ENCODE data around the gene ROBO1.
"Not testable (repeated sequence)": the region's sequence is repeated elsewhere in the genome, so short reads cannot be mapped to it uniquely, and the experiment has no call there.

The ROBO1 gene

DNA sequence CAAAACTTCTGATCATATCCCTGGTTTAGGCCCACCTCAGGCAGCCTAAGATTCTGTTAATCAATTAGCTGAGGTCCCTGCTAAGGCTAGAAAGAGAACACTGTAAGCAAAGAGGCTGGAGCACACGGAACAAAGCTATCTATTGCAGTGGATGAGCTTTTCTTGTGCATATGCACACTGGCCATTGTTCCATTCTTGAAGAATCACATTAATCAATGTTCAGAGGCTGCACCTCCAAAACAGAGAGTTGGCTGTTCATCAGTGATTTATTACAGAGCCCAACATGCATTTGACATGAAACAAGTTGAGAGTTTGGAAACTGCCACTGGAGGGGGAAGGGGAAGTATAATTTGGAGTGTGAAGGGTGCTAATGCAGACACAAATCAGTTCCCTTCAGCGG lies 873.0 kb downstream of the ROBO1 start:
- no peak for DNase-seq

DNA sequence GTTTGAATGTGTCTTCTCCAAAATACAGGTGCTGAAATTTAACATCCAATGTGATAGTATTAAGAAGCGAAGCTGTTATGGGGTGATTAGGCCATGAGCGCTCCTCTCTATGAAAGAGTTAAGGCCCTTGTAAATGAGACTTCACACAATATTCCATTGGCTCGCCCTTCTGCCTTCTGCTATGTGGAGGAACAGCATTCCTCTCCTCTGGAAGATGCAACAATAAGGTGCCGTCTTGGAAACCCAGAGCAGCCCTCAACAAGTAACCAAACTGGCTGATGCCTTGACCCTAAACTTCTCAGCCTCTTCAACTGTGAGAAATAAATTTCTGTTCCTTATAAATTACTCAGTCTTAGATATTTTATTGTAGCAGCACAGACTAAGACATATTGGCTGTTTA lies 874.6 kb downstream of the ROBO1 start:
- DNase-seq, result no peak

GRCh38 chr3:78889348-78889747 lies 878.5 kb downstream of the ROBO1 start:
- no peak for DNase-seq

GRCh38 chr3:78888635-78889034 lies 879.2 kb downstream of the ROBO1 start:
- no peak for DNase-seq

DNA sequence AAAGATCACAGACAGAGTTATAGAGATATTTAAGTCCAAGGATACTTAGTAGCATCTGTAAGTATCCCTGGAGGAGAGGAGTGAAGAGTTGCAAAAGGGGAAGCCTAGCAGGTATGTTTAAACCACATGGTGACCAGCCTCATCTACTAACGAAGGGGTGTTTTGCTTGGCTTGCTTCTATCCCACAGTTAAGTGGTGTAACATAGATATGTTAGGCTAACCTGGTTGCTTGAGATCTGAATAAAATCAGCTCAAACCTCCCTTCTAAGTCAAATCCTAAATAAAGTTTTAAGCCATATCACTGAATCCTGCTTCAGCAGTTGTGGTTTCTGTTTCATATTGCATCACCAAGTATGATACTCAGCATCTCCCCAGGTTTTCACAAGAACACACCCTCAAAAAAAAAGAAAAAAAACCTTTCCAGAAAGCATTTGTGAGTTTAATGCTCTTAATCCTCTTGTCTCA lies 880.2 kb downstream of the ROBO1 start:
- DNase-seq, result no peak

- no peak for DNase-seq
These were observed 880.8 kb downstream of the ROBO1 start for GRCh38 chr3:78887029-78887428.

DNA sequence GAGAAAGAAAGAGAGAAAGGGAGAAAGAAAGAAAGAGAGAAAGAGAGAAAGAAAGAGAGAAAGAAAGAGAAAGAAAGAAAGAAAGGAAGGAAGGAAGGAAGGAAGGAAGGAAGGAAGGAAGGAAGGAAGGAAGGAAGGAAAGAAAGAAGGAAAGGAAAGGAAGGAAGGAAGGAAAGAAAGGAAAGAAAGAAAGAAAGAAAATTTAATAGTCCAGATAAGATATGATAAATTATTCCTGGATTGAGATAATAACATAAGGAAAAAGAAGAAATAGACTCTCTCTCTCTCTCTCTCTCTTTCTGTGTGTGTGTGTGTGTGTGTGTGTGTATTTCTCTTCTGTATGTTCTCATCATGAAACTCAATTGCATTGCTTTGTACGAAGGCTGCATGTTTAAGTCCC lies 883.2 kb downstream of the ROBO1 start:
- not testable (repeated sequence) for DNase-seq

- DNase-seq, result no peak
These were observed 885.5 kb downstream of the ROBO1 start for GRCh38 chr3:78882251-78882650.

DNA sequence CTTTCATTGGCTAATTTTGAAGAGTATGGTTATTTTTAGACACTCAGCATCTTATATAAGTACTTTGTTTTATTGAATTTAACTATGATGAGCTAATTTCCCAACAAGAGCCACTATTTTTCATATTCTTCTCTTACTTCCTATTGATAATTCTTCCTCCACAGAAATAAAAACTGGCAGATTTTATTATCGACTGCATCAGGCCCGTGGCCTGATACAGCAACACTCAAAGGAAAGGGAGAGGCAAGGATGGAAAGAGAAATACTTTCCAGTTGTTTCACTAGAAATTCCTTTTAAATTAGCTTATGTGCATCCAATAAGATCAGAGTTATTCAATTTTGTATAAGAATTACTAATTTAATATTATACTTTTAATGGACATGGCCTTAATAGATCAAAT lies 886.3 kb downstream of the ROBO1 start:
- no peak for DNase-seq

DNA sequence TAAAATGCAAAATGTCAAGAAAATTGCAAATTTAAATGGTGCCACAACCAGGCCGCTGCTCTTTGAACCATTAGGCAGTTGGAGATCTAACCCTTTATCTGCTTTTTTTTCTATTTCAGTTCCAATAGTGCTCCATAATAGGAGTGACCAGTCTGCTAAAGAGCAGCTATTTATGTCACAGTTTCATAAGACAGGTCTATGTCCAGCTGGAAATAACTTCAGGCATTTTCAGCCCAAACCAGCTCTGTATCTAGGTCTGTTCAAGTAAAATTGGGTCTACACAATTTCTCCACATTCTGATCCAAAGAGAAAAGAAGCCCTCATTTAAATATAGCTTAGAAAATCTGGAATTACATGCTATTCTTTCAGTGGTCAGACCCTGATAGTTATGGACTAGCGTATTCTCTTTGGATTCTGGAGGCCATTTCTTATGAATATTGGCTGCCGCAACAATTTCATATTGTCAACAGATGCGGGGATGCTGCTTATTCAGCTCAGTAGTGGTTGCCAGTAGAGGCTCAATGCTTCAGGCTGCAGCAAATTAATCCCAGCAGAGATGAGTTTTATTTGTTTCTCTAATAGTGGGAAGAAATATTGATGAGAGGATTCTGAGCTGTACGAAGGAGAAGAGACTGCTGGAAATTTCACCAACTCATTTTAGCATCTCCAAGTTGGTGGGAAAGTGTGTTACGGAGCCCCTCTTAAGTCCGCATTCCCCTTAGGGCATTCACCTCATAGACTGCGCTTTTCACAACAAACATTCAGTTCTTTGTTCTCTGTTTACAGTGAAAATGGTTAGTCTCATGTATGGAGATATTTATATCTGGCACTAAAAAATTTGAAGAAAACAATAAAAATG lies 887.0 kb downstream of the ROBO1 start:
- DNase-seq, result no peak

DNA sequence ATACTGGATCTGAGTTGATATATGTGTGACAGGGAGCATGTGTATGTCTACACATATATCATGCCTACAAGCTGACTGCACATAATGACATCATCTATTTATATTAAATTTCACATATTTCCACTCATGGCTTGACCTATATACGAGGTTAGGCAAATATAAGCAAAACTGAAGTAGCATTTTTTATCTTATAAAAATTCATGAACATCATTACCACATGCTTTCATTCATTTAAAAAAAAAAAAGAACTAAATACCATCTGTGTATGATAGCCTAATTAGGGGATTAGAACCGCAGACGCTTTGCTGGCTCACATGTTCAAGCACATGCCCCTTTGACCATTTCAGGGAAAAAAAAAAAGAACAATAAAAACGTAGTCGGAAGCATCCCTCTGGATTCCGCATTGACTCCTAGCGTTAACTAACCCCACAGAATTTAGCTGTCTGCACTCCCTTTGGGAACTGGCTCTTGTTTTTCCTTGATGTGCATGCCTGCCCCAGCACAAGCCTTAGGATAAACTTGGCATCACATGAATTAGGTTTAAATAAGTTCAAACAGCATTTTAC lies 888.4 kb downstream of the ROBO1 start:
- DNase-seq, result peak; percentile 1

GRCh38 chr3:78878789-78879188 lies 889.0 kb downstream of the ROBO1 start:
- DNase-seq, result no peak

DNA sequence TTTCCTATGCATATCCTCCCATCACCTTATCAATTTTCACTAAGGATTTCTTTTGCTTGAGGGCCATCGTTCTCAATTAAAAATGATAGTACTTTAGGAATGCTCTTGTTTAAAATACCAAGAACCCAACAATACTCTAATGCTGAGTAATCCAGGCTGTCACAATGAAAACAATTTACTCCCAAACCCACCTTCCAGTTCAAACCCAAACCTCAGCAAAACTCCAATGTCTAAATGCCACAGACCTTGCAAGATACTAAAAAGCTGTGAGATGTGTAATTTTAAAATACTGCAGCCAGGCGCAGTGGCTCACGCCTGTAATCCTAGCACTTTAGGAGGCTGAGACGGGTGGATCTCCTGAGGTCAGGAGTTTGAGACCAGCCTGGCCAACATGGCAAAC lies 889.8 kb downstream of the ROBO1 start:
- no peak for DNase-seq

GRCh38 chr3:78875851-78876250 lies 891.9 kb downstream of the ROBO1 start:
- DNase-seq, result no peak

DNA sequence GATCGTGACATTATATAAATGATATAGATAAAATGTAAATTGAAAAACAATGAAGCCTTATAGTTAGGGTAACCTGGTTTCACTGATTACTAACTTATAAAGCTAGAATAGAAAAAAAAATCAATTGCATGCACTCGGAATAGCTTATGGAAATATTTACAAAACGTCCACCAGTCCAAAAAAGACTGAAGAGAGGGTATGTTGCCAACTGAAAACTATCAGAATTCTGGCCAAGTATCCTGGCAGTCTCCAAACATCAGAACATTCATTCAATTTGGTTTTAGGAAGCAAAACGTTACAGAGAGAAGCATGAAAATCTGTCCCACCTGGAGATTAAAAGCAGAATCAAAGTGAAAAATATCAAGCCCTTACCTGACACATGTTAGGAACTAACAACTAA lies 892.4 kb downstream of the ROBO1 start:
- no peak for DNase-seq

GRCh38 chr3:78873641-78874040 lies 894.2 kb downstream of the ROBO1 start:
- DNase-seq, result no peak

- no peak for DNase-seq
These were observed 895.6 kb downstream of the ROBO1 start for GRCh38 chr3:78872195-78872594.

- no peak for DNase-seq
These were observed 896.8 kb downstream of the ROBO1 start for GRCh38 chr3:78871048-78871447.

GRCh38 chr3:78870484-78870883 lies 897.3 kb downstream of the ROBO1 start:
- no peak for DNase-seq

- DNase-seq, result no peak
These were observed 899.2 kb downstream of the ROBO1 start for GRCh38 chr3:78868570-78868969.

DNA sequence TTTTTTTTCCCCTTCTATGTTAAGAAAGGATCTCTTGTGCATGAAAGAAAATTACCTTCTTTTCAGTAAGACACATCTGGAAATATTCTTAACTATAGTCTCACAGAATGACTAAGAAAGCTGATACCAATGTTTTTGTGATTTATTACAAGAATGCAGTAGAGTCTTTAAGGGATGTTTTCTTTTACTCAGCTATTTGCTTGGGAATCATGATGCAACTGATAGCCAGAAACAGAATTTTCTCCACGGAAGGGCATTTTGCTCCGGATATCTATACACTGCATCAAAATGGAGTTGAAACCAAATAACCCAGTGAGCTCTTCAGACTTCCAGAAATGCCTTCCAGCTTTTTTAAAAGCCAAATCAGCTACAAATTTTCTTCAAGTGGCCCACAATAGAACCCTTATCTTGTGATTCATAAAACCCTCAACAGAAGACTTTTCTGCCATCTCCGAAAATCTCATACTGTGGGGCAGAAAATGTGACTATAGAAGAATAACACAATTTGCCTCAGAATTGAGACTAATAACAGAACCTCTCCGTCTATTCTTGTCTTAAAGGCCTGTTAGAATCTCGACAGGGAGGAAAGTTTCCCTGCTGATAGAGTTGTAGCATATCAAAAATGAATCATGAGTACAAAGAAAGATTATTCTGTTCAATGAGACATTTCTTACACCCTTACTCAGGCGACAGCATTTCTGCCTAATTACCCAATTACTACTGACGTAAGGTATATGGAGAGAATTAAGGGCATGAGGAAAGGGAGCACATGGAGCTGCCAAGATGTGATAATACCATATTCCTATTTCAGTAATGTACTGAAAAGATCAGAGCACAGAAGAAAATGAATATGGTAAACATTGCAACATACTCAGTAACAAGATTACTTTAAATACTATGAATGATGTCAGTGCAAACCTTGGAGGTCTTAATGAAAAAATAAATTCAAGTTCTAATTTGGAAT lies 900.1 kb downstream of the ROBO1 start:
- DNase-seq, result no peak

GRCh38 chr3:78863306-78864203 lies 904.2 kb downstream of the ROBO1 start:
- DNase-seq, result no peak
